Stimulated activated memory B cell treated with anti-CD40 and anti-IgM and Interleukin-4, amounts not matched to agents 10 μg/mL and 1 μg/mL and 100 μg/mL, for 72 hours (primary cell): ENCODE results near the gene FABP7.

Source experiments
- ATAC-seq: fragments of 150-1000 bp; cut with Tn5 transposase; 2 replicates; pipeline ENCODE4 v1.10.0; 2021
- H3K27ac Mint-ChIP-seq: one replicate; pipeline ENCODE4 v1.8.0; 2022; ENCODE audit warnings: mild to moderate bottlenecking, mixed read lengths
- H3K27me3 Mint-ChIP-seq: one replicate; pipeline ENCODE4 v1.8.0; 2022; ENCODE audit warnings: mixed read lengths
- H3K36me3 Mint-ChIP-seq: one replicate; pipeline ENCODE4 v1.8.0; 2022; ENCODE audit warnings: mixed read lengths
- H3K4me1 Mint-ChIP-seq: one replicate; pipeline ENCODE4 v1.8.0; 2022; ENCODE audit warnings: mixed read lengths
- H3K4me3 Mint-ChIP-seq: one replicate; pipeline ENCODE4 v1.8.0; 2022; ENCODE audit warnings: mild to moderate bottlenecking, moderate library complexity, mixed read lengths
- H3K9me3 Mint-ChIP-seq: one replicate; pipeline ENCODE4 v1.8.0; 2022; ENCODE audit warnings: mixed read lengths

Gene FABP7

DNA sequence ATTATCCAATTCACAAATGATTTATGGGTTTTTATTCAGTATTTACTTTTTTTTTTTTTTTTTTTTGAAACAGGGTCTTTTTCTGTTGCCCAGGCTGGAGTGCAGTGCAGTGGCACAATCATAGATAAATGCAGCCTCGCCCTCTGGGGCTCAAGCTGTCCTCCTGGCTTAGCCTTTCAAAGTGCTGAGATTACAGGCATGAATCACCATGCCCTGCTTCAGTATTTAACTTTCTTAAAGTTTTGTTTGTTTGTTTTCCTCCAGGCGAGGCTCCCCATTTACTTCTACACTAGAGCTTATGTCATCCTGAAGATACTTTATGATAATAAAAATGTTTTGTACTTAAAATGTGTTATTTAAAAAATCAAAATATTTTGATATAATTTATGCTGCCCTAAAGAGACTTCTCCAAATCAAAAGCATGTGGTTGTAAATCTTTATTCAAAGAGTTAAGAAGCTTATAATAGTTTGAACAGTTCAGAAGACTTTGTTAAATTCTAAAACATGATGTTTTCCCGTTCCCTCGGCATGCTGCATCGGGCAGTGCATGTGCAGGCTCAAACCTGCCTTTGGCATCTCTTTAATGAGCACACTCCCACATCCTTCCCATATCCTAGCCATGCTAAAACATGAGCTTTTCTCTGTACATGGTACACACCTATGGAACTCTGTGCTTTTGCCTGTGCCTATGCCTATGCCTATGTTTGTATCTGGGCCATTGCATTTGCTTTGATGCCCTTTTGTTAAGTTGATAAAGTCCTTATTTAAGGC is 20.6 kb downstream of the FABP7 start:
- ATAC-seq, result no peak
- H3K27ac Mint-ChIP-seq, result no peak overlapping the region
- no peak overlapping the region for H3K4me3 Mint-ChIP-seq
- H3K4me1 Mint-ChIP-seq, result peaks cover 5% of the 10 kb centered on the region
- no peaks in the 10 kb centered on the region for H3K36me3 Mint-ChIP-seq
- no peaks in the 10 kb centered on the region for H3K9me3 Mint-ChIP-seq
- H3K27me3 Mint-ChIP-seq, result no peaks in the 10 kb centered on the region

DNA sequence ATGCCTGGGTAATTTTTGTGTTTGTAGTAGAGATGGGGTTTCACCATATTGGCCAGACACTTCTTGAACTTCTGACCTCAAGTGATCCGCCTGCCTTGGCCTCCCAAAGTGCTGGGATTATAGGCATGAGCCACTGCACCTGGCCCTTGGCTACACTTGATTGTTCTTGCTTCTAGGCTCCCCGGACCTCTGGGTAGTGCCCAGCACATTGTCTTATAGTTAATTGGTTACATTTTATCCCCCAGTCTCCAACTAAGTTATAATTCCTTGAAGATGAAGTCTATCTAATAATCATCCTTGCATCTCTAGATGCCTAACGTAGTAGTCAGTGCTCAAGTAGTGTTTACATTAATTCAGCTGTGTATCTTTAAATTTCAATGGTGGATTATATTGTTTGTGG is 21.4 kb downstream of the FABP7 start:
- H3K27me3 Mint-ChIP-seq, result no peaks in the 10 kb centered on the region
- no peaks in the 10 kb centered on the region for H3K36me3 Mint-ChIP-seq
- H3K9me3 Mint-ChIP-seq, result no peaks in the 10 kb centered on the region
- no peak for ATAC-seq
- no peak overlapping the region for H3K27ac Mint-ChIP-seq
- H3K4me1 Mint-ChIP-seq, result peaks cover 5% of the 10 kb centered on the region
- H3K4me3 Mint-ChIP-seq, result no peak overlapping the region

DNA sequence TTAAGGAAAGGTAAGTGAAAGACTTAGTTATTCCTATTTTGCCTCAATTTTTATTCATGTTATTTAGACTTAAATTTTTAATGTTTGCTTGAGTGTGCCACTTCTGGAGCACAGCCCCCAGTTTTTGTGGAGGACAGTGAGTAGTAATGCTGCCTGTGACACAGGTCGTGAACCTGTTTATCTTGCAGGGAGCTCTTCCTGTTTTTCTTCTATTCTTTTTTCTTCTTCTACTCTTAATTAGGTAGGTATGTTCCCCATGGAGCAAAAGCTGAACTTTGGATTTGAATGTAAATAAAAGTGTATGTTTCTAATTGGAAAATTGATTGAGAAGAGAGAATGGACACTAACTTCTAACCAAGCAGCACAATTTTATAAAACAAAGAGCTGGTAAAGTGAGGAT is 21.9 kb downstream of the FABP7 start:
- no peak overlapping the region for H3K4me3 Mint-ChIP-seq
- no peaks in the 10 kb centered on the region for H3K9me3 Mint-ChIP-seq
- no peaks in the 10 kb centered on the region for H3K36me3 Mint-ChIP-seq
- ATAC-seq, result no peak
- H3K4me1 Mint-ChIP-seq, result peaks cover 5% of the 10 kb centered on the region
- H3K27ac Mint-ChIP-seq, result no peak overlapping the region
- no peaks in the 10 kb centered on the region for H3K27me3 Mint-ChIP-seq

DNA sequence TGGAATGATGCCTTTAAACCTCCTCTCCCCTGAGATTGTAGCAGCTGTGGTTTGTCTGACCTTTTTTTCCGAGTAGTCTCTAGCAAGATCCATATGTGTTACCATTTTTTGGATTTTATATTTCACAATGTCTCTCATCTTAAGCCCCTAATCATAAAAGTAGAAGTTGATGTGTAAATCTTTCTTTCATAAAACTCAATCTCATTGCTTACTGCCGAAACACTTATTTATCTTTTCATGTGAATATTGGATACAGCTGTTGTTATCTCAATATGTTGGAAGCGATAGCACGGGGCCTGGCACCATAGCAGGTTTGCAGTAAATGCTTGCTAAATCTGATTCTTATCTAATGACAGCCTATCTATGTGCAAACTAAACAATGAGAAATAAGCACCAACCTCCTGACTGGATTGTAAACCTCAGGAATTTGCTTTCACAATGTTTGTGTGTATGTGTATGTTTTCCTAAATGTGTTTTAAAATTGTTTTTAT is 23.7 kb downstream of the FABP7 start:
- H3K36me3 Mint-ChIP-seq, result no peaks in the 10 kb centered on the region
- no peak overlapping the region for H3K4me3 Mint-ChIP-seq
- no peaks in the 10 kb centered on the region for H3K9me3 Mint-ChIP-seq
- no peaks in the 10 kb centered on the region for H3K4me1 Mint-ChIP-seq
- no peak for ATAC-seq
- no peak overlapping the region for H3K27ac Mint-ChIP-seq
- no peaks in the 10 kb centered on the region for H3K27me3 Mint-ChIP-seq

DNA sequence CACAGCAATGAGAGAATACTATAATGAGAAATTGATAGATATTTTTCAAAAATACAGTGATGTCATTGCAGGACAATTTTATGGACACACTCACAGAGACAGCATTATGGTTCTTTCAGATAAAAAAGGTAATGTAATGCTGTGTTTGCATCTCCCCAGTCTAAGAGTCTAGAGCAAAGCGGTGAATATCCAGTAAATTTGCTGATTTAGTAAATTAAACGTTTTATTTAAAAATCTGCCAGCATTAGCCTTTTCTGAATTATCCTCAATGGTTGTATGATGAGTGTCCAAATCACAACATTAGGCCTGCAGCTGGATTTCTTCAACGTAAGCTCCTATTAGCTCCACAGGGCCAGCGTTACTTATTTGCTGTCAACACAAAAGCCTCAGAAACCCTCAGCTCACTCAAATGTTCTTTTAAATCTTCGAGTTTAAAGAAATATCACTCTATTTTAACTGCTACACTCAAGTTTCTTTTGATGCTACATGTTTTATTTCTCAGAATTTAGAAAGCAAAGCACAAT is 25.5 kb downstream of the FABP7 start:
- Mint-ChIP-seq H3K9me3 (no peaks in the 10 kb centered on the region), H3K4me3 (no peak overlapping the region), H3K4me1 (no peaks in the 10 kb centered on the region), H3K27ac (no peak overlapping the region), H3K27me3 (no peaks in the 10 kb centered on the region), H3K36me3 (no peaks in the 10 kb centered on the region)
- no peak for ATAC-seq

DNA sequence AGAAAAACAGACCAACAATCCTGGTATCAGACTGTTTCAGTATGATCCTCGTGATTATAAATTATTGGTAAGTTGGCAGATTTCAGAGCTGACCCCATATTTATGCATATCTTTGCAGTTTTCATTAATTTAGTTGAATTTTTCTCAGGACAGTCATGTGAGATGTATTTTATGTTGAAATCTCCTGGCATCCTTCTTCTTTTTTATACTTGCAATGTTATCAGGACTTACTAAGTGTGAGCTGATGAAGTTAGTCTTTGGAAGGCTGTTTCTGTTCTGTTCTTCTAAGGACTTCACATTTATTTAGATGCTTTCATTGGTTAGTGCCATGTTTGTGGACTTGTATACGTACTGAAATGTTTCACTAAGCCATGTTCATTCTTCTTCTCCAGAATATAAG is 26.8 kb downstream of the FABP7 start:
- no peaks in the 10 kb centered on the region for H3K9me3 Mint-ChIP-seq
- H3K27me3 Mint-ChIP-seq, result no peaks in the 10 kb centered on the region
- H3K4me1 Mint-ChIP-seq, result no peaks in the 10 kb centered on the region
- no peak overlapping the region for H3K4me3 Mint-ChIP-seq
- H3K27ac Mint-ChIP-seq, result no peak overlapping the region
- H3K36me3 Mint-ChIP-seq, result no peaks in the 10 kb centered on the region
- ATAC-seq, result no peak

DNA sequence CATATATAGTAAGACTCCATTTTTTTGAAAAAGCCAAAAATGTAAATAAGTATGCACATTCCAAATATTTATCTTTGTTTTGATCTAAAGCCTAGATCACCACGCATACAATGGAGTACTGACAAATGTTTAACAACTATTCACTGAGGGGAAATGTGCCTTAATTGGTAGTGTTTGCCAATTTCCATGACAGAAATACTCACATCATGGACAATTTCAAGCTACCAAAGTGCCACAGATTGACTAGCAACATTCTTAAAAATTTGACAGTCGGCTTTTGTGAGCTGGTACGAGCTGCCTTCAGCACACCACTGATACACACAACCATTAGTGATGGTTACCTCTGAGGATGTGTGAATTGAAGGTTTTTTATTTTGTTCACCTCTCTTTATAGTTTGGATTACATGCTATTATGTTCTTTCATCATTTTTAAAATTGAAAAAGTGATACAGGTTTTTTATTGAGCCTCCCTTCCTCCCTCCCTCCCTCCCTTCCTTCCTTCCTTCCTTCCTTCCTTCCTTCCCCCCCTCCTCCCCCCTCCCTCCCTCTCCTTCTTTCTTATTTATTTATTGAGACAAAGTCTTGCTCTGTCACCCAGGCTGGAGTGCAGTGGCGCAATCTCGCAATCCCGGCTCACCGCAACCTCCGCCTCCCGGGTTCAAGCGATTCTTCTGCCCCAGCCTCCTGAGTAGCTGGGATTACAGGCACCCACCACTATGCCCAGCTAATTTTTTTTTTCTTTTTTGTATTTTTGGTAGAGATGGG is 28.8 kb downstream of the FABP7 start:
- H3K36me3 Mint-ChIP-seq, result no peaks in the 10 kb centered on the region
- no peaks in the 10 kb centered on the region for H3K9me3 Mint-ChIP-seq
- ATAC-seq, result no peak
- H3K4me1 Mint-ChIP-seq, result no peaks in the 10 kb centered on the region
- H3K27ac Mint-ChIP-seq, result no peak overlapping the region
- H3K27me3 Mint-ChIP-seq, result no peaks in the 10 kb centered on the region
- no peak overlapping the region for H3K4me3 Mint-ChIP-seq

DNA sequence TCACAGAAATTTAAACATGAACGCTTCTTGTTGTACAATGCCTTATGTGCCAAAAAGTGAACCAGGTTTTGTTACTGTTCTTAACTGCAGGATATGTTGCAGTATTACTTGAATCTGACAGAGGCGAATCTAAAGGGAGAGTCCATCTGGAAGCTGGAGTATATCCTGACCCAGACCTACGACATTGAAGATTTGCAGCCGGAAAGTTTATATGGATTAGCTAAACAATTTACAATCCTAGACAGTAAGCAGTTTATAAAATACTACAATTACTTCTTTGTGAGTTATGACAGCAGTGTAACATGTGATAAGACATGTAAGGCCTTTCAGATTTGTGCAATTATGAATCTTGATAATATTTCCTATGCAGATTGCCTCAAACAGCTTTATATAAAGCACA is 29.5 kb downstream of the FABP7 start:
- ATAC-seq, result no peak
- Mint-ChIP-seq H3K4me3 (no peak overlapping the region), H3K27ac (no peak overlapping the region), H3K36me3 (no peaks in the 10 kb centered on the region), H3K9me3 (no peaks in the 10 kb centered on the region), H3K27me3 (no peaks in the 10 kb centered on the region), H3K4me1 (no peaks in the 10 kb centered on the region)

DNA sequence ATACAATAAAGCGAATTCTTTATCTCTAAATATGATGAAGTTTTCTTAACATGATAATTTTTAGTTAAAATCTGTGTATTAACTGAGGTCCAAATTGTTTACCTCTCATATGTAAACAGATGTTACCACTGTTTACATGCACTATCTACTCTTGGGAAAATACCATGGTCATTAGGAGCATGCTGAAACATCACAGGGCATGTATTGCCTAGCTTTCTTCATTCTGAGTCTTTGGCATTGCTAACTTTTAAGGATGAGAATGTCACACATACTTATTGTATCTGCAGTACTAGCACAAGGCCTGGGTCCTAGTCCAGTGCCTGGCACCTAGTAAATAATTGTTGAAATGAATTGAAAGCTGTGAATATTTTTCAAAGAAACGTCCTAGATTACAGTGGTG is 30.2 kb downstream of the FABP7 start:
- Mint-ChIP-seq H3K4me1 (no peaks in the 10 kb centered on the region), H3K4me3 (no peak overlapping the region), H3K27ac (no peak overlapping the region), H3K27me3 (no peaks in the 10 kb centered on the region), H3K9me3 (no peaks in the 10 kb centered on the region), H3K36me3 (no peaks in the 10 kb centered on the region)
- ATAC-seq, result no peak

DNA sequence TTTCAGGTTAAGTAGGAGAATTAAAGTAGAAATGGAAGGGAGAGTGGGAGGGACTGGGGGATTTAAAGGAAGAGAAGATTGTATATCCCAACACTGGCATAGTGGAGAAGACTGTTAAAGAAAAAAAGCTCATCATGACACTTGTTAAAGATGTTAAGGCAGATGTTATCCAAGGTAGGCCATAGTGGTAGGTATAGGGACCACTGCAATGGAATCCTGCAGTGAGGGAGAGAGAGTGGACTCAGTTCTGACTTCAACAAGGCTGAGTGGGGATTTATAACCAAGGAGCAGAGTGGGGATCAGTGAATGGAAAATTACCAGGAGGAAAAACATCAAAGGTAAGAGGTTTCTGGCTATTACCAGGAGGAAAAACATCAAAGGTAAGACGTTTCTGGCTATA is 30.7 kb downstream of the FABP7 start:
- Mint-ChIP-seq H3K27ac (no peak overlapping the region), H3K4me1 (no peaks in the 10 kb centered on the region), H3K27me3 (no peaks in the 10 kb centered on the region), H3K36me3 (no peaks in the 10 kb centered on the region), H3K4me3 (no peak overlapping the region), H3K9me3 (no peaks in the 10 kb centered on the region)
- ATAC-seq, result no peak

DNA sequence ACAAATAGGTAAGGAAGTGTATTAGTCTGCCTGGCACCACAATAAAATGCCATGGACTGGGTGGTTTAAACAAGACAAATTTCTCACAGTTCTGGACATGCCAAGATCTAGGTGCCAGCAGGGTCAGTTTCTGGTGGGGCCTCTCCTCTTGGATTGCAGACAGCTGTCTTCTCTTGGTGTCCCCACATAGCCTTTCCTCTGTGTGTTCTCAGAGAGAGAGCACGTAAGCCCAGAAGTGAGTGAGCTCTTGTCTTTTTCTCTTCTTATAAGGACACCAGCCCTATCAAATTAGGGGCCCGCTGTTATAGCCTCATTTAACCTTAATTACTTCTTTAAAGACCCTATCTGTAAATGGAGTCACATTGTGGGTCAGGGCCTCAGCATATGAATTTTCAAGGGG is 37.8 kb downstream of the FABP7 start:
- peaks cover 11% of the 10 kb centered on the region for H3K27me3 Mint-ChIP-seq
- no peak for ATAC-seq

DNA sequence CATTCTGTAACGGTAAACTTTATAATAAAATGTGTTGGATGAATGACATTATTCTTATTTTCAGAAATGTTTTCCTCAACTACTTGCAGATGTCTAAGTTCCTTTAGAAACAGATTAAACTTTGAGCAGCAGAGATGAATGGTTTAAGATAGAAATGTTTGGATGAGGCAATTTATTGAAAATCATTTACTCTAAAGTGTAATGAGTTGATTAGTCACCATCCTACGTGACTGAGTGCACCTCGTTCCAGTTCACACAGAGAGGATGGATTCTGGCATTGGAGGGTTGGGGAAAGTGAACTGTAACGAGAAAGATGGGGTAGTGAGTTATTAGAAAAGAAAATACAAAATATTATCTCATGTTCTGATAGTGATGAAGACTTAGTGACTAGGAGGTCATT is 38.2 kb downstream of the FABP7 start:
- peaks cover 11% of the 10 kb centered on the region for H3K27me3 Mint-ChIP-seq
- H3K36me3 Mint-ChIP-seq, result no peaks in the 10 kb centered on the region
- H3K4me1 Mint-ChIP-seq, result no peaks in the 10 kb centered on the region

More for the DNA sequence above, 37.8 kb downstream of the FABP7 start:
- Mint-ChIP-seq H3K27ac (no peak overlapping the region), H3K4me3 (no peak overlapping the region), H3K36me3 (no peaks in the 10 kb centered on the region), H3K9me3 (no peaks in the 10 kb centered on the region), H3K4me1 (no peaks in the 10 kb centered on the region)

DNA sequence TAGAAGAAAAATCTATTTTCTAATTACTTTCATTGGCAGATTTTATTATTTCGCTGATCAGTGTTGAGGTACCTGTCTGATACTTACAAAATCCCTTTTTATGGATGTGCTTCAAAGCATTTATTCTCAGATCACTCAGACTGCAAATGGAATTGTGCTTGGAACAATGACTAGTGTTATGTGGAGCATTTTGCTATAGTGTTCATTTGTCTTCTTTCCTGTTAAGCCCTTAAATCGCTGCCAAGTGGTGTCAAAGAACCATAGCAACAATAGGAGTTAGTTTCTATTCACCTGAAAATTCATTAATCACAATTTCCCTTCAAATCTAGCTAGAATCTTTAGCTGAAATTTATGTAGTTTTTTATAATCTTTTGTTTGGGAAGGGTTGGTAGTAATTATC is 39.4 kb downstream of the FABP7 start:
- Mint-ChIP-seq H3K36me3 (no peaks in the 10 kb centered on the region), H3K27ac (no peak overlapping the region), H3K4me1 (no peaks in the 10 kb centered on the region), H3K4me3 (no peak overlapping the region), H3K9me3 (no peaks in the 10 kb centered on the region), H3K27me3 (peaks cover 11% of the 10 kb centered on the region)
- no peak for ATAC-seq

More for the DNA sequence above, 38.2 kb downstream of the FABP7 start:
- ATAC-seq, result no peak
- Mint-ChIP-seq H3K4me3 (no peak overlapping the region), H3K27ac (no peak overlapping the region), H3K9me3 (no peaks in the 10 kb centered on the region)

DNA sequence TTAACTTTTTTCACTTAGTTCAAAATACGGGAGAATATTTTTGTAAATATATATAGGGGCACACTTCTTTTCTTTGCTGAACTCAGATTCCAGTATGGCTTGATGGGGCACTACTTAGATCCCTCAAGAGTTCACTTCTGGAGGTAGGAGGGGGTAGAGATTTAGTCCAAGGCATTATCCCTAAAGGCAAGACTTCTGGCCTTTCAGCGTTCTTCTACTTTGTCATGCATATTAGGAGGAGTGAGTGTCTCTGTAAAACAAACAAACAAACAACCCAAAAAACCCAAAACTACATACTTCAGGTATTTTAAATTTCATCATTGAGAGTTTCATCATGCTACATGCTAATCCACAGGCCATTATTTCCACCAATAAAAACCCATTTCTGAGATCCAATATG is 41.6 kb downstream of the FABP7 start:
- Mint-ChIP-seq H3K27ac (no peak overlapping the region), H3K36me3 (no peaks in the 10 kb centered on the region), H3K4me1 (no peaks in the 10 kb centered on the region), H3K9me3 (no peaks in the 10 kb centered on the region), H3K27me3 (peaks cover 11% of the 10 kb centered on the region), H3K4me3 (no peak overlapping the region)
- ATAC-seq, result no peak

DNA sequence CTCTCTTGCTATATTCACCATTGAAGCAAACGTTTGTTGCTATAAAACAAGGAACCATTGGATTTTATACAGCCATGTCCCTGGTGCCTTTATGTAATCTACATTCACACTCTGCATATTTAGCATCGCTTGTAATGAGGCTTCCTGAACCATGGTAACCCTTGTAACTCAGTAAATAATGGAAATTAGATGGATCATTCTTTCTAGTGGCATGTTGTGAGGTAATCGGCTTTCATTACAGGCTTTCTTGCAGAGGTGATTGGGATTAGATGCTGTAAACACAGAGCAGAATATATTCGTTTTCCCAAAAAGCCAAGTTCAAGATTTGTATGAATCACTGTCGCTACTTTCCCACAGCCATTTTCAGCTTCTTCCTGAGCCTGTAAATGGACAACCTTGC is 45.6 kb downstream of the FABP7 start:
- Mint-ChIP-seq H3K36me3 (no peaks in the 10 kb centered on the region), H3K4me1 (no peaks in the 10 kb centered on the region), H3K27me3 (no peaks in the 10 kb centered on the region), H3K27ac (no peak overlapping the region), H3K9me3 (no peaks in the 10 kb centered on the region), H3K4me3 (no peak overlapping the region)
- ATAC-seq, result no peak

DNA sequence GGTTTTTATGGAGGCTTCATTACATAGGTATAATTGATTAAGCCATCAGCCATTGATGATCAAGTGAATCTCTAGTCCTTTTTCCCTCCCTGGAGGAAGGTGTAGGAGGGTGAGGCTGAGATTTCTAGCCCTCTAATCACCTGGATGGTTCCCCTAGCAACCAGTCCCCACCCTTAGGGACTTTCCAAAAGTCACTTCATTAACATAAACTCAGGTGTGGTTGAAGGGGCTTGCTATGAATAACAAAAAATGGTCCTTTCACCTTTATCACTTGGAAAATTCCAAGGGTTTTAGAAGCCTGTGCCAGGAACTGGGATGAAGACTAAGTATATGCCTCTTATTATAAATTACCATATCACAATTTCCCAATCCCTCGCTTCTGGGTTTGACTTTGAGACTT is 49.9 kb downstream of the FABP7 start:
- Mint-ChIP-seq H3K4me3 (no peak overlapping the region), H3K27me3 (peaks cover 8% of the 10 kb centered on the region), H3K36me3 (no peaks in the 10 kb centered on the region), H3K27ac (no peak overlapping the region), H3K4me1 (no peaks in the 10 kb centered on the region), H3K9me3 (no peaks in the 10 kb centered on the region)
- no peak for ATAC-seq
